ENCODE results near the gene FUS. TPM values are rescaled to one million over a fixed set of nuclear protein-coding genes. Genes with fewer than 3 reads are reported as not detected.
A peak's percentile ranks its signal among the peaks of the same experiment; 100 is the strongest.

Gene FUS
- total RNA-seq, 1 donor from 2014 or later = 390 TPM

GRCh38 chr16:31202414-31203375, 22.8 kb downstream of the FUS start, which contains the start of gene PYCARD:
TSS of gene PYCARD (minus strand) at chr16:31202760. CDS start at chr16:31202690, 70 bp downstream.
- peak; percentile 70 for DNase-seq (ENCODE audit: low spot score)

DNA sequence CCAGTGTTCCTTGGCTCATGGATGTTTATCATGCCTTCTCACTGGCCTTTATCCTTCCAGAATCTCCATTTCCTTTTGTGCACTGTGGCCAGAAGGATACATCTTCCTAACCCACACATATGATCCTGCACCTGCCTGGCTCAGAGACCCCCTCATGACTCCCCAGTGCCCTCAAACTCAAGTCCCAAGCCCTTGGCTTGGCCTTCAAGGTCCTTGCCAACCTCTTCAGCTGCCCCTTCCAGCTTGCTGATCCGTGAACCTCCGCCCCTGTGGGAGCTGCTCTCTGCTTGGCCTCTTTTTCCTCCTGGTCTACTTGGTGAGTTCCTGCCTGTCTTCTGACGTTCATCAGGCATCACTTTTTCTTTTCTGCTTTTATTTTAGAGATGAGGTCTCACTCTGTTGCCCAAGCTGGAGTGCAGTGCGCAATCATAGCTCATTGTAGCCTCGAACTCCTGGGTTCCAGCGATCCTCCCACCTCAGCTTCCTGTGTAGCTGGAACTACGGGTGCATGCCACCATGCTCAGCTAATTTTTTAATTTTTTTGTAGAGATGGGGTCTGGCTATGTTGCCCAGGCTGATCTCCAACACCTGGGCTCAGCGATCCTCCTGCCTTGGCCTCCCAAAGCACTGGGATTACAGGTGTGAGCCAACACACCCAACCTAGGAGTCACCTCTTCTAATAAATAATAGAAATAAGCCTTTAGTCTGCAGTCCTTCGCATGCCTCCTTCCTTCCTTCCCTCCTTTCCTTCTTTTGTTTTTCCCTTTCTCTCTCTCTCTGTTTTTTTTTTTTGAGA, 25.1 kb downstream of the FUS start:
- no peak for DNase-seq (ENCODE audit: low spot score)

DNA sequence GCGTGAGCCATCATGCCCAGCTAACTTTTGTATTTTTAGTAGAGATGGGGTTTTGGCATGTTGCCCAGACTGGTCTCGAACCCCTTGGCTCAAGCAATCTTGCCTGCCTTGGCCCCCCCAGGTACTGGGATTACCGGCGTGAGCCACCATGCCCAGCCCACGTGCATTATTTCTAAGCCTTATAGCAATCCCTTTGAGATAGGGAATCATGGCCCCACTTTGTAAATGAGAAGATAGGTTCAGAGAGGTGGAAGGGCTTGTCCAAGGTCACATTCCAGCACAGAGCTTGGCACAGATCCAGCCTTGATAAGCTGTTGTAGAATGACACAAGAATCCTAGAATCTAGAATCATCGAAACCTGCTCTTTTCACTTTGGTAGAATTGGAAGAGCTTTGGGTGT, 26.8 kb downstream of the FUS start:
- DNase-seq (ENCODE audit: low spot score) = no peak

DNA sequence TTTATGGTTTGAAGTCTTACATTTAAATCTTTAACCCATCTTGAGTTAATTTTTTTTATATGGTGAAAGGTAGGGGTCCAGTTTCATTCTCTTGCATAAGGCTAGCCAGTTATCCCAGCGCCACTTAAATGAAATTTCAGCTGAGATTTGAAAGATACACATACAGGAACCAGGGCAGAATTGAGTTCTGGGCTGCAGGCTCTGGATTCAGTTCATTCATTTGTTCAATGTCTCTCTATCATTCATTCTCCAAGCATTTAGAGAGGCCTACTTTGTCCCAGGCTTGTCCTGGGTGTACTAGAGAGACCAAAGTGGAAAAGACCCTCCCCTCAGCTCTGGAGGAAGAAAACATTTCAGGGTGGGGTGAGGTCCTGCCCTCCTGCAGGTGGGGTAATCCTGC, 33.4 kb downstream of the FUS start:
- DNase-seq (ENCODE audit: low spot score) = no peak

- no peak for DNase-seq (ENCODE audit: low spot score)
Measured at GRCh38 chr16:31213877-31214707, 34.2 kb downstream of the FUS start, which contains the start of gene TRIM72. TSS of gene TRIM72 (plus strand) at chr16:31214119. CDS start at chr16:31214739, 620 bp downstream.

GRCh38 chr16:31214708-31215286, 34.9 kb downstream of the FUS start:
- DNase-seq (ENCODE audit: low spot score) = no peak

DNA sequence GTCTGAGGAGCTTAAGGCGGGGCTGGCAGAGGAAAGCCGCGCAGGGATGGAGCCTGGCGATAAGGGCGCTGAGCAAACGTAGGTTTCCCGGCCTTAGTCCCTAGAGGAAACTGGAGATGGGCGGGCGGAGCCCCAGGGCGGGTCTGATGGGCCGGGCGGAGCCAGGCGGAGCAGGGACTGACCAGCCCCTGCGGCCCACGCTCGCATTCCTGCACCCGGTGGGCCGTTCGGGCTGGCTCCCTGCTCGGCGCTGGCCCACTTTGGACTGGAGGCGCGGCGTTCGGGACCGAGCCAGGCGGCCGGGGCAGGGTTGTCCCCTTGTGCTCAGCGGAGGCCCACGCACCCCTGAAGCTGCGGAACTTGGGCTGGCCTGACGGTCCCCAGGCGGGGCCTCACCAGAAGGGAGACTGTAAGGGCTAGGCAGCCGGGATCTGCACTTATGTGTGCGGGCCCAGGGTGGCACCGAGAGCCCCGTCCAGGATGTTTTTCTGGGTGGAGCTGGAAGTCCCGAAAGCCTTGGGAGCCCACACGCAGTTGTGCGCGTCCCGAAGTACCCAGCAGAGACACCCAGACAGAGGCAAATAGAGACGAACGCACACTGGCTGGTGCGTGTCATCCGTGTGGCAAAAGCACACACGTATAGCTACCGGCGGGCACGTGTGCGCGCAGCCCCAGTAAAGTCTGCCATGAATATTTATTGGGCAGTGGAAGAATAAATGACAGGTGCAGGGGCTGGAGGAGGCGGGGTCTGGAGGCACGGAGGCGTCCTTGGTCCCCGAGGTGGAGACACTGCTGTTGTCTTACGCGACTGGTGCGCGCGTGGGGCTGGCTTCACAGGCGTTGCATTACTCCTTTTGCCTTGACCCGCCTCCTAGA, 35.6 kb downstream of the FUS start:
- DNase-seq (ENCODE audit: low spot score) = no peak

DNA sequence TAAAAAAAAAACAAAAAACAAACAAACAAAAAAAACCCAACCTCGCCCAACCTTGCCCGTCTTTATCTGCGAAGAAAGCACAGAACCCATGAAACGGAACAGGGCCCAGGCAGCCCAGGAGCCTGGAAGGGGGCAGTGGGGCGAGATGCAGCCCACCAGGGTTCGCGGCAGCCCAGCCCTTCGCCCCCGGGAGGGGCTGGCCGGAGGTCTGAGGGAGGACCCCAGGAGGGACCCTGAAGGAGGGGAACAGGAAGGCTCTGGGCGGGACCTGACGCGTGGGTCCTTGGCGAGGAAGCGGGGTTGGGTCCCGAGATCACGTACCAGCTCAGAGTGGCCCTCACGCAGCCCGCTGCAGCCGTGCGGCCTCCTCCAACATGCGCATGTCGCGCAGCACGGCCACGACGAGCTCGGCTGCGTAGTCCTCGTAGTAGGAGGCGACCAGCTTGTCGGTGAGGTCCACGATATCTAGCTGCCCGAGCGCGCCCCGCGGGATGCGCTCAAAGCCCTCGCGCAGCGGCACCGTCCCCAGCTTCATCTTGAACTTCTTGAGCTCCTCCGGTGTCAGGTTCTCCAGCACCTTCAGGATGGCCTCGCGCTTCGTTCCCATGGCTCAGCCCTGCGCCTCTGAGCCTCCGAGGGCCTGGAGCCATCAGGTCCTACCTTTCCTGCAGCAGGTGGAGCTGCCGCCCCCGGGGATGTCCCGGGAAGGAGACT, 36.6 kb downstream of the FUS start, which contains the start of gene PYDC1:
Gene PYDC1 (minus strand): TSS at position 714 of the 714 bp plus-strand sequence. CDS start 107 bp downstream, at position 607.
- no peak for DNase-seq (ENCODE audit: low spot score)

DNA sequence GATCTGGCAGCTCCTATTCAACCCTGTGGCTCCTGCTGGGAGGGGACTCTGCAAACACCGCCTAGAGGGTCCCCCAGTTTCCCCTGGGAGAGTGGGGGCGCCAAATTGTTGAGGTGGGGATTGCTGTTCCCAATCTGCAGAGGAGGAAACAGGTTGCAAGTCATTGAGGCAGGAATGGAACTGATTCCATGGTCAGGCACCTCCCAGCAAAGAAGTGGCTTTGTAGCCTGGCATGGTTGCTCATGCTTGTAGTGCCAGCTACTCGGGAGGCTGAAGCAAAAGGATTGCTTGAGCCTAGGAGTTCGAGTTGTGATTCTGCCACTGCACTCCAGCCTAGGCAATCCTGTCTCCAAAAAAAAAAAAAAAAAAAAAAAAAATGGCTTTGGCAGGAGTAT, 37.2 kb downstream of the FUS start:
- no peak for DNase-seq (ENCODE audit: low spot score)

DNA sequence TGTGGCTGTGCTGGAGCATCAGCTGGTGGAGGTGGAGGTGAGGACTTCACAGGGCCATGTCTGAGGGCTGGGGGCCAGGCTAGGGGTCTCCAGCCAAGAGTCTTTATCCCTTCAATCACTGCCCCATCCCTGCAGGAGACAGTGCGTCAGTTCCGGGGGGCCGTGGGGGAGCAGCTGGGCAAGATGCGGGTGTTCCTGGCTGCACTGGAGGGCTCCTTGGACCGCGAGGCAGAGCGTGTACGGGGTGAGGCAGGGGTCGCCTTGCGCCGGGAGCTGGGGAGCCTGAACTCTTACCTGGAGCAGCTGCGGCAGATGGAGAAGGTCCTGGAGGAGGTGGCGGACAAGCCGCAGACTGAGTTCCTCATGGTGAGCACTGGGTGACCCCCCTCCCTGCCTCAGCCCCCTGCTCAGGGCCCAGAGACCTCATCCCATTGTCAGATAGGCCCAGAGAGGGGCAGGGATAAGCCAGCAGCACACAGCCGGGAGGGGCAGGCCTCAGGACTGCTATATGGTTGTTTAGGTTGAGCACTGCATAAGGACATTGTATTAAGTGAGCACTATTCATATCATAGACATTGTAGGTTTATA, 39.3 kb downstream of the FUS start:
- DNase-seq (ENCODE audit: low spot score) = no peak

DNA sequence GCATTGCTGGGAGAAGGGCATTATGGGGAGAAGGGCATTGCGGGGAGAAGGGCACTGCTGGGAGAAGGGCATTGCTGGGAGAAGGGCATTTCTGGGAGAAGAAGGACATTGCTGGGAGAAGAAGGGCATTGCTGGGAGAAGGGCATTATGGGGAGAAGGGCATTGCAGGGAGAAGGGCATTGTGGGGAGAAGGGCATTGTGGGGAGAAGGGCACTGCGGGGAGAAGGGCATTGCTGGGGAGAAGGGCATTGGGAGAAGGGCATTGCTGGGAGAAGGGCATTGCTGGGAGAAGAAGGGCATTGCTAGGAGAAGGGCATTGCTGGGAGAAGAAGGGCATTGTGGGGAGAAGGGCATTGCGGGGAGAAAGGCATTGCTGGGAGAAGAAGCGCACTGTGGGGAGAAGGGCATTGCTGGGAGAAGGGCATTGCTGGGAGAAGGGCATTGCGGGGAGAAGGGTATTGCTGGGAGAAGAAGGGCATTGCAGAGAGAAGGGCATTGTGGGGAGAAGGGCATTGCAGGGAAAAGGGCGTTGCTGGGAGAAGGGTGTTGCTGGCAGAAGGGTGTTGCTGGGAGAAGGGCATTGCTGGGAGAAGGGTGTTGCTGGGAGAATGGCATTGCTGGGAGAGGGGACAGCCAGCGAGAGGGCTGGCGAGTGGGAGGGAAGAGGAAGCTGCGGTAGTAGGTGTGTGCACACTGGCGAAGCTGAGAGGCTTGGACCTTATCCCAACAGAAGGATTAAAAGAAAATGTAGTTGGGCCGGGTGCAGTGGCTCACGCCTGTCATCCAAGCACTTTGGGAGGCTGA, 41.6 kb downstream of the FUS start:
- no peak for DNase-seq (ENCODE audit: low spot score)

- no peak for DNase-seq (ENCODE audit: low spot score)
Measured at GRCh38 chr16:31223044-31223443, 43.1 kb downstream of the FUS start.

DNA sequence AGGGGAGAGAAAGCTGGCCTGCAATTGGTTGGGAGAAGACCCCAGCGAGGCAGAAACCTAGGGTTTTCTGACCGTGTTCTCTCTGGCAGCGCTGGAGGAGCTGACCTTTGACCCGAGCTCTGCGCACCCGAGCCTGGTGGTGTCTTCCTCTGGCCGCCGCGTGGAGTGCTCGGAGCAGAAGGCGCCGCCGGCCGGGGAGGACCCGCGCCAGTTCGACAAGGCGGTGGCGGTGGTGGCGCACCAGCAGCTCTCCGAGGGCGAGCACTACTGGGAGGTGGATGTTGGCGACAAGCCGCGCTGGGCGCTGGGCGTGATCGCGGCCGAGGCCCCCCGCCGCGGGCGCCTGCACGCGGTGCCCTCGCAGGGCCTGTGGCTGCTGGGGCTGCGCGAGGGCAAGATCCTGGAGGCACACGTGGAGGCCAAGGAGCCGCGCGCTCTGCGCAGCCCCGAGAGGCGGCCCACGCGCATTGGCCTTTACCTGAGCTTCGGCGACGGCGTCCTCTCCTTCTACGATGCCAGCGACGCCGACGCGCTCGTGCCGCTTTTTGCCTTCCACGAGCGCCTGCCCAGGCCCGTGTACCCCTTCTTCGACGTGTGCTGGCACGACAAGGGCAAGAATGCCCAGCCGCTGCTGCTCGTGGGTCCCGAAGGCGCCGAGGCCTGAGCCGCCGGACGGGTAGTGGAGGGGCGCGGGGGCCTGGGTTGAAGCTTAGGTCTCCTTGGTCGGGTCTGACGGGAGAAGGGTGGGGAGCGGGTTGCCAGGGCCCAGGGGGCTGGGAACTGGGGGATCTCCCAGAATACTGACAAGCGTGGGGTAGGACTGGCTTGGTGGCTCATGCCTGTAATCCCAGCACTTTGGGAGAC, 44.4 kb downstream of the FUS start:
- no peak for DNase-seq (ENCODE audit: low spot score)

GRCh38 chr16:31225193-31225592, 45.3 kb downstream of the FUS start:
- DNase-seq (ENCODE audit: low spot score) = no peak

GRCh38 chr16:31228206-31228605, 48.3 kb downstream of the FUS start:
- no peak for DNase-seq (ENCODE audit: low spot score)

DNA sequence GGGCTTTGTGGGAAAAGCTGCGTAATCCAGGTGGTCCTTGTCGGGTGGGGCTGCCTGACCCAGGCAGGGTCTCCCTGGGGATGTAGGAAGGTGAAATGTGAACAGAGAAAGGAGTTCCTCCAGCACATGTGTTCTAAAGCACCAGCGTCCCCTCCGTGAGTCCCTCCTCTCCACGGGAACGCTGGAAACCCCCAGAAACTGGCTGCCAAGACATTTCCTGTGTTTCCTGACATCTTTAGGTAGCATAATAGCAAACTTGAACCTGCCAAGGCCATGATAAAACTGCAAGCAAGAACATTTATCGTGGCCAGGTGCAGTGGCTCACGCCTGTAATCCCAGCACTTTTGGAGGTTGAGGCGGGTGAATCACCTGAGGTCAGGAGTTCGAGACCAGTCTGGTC, 49.6 kb downstream of the FUS start:
- DNase-seq (ENCODE audit: low spot score) = no peak

- DNase-seq (ENCODE audit: low spot score) = no peak
Measured at GRCh38 chr16:31238041-31238440, 58.1 kb downstream of the FUS start.
